ENCODE data around the gene UBE2D4.

UBE2D4 gene

GRCh38 chr7:43929529-43930457, 3.6 kb downstream of the UBE2D4 start:
- no peak overlapping the region for H3K9ac ChIP-seq (ENCODE audit: low read length)
- no peak overlapping the region for H3K14ac ChIP-seq (ENCODE audit: low read length)
- H3K79me1 ChIP-seq (ENCODE audit: low read length): peaks cover 2% of the 10 kb centered on the region
- H3K79me2 ChIP-seq (ENCODE audit: control insufficient read depth, insufficient read depth, low read length, poor library complexity): peaks cover 2% of the 10 kb centered on the region
- H2AFZ ChIP-seq (ENCODE audit: insufficient read depth, low read length, poor library complexity): no peak overlapping the region
- no peak overlapping the region for H4K8ac ChIP-seq (ENCODE audit: low read depth, low read length)
- no peak for DNase-seq
- H3K4ac ChIP-seq (ENCODE audit: low read depth, low read length): no peak overlapping the region
- H3K23ac ChIP-seq (ENCODE audit: low read length): no peak overlapping the region
- no peak overlapping the region for H2BK120ac ChIP-seq (ENCODE audit: insufficient read depth, low read length, poor library complexity)
- no peak overlapping the region for H2AK5ac ChIP-seq (ENCODE audit: low read length)
- no peak overlapping the region for H2BK12ac ChIP-seq (ENCODE audit: low read length)
- H3K4me2 ChIP-seq (ENCODE audit: low read length): no peak overlapping the region
- no peaks in the 10 kb centered on the region for H3K27me3 ChIP-seq (ENCODE audit: insufficient read depth, low read length)
- H3K27ac ChIP-seq (ENCODE audit: low read depth, low read length): no peak overlapping the region
- H3K9me3 ChIP-seq (ENCODE audit: insufficient read depth, low read depth, low read length): peaks cover 2% of the 10 kb centered on the region
- H4K12ac ChIP-seq (ENCODE audit: low read depth, low read length): no peak overlapping the region
- peaks cover 4% of the 10 kb centered on the region in 2 experiments for H3K4me1 ChIP-seq (ENCODE audit: control insufficient read depth in 1 of 2, insufficient read depth in 2 of 2, low read length in 2 of 2)
- H4K91ac ChIP-seq (ENCODE audit: low read depth, low read length): no peak overlapping the region
- H3K18ac ChIP-seq (ENCODE audit: low read length): no peak overlapping the region
- H3K36me3 ChIP-seq (ENCODE audit: control insufficient read depth in 1 of 2, insufficient read depth in 2 of 2, low read length in 2 of 2): no peaks in the 10 kb centered on the region
- no peak overlapping the region for H3K4me3 ChIP-seq (ENCODE audit: low read depth, low read length)
- no peak overlapping the region for H2BK5ac ChIP-seq (ENCODE audit: low read depth, low read length, poor library complexity)
- no CpG with 5 or more reads among the region's 5 CpGs for WGBS (ENCODE audit: extremely low coverage, insufficient coverage, insufficient read length)

- no peak overlapping the region for H4K91ac ChIP-seq (ENCODE audit: low read depth, low read length)
- no peak overlapping the region for H2BK120ac ChIP-seq (ENCODE audit: insufficient read depth, low read length, poor library complexity)
- H3K4me3 ChIP-seq (ENCODE audit: low read depth, low read length): no peak overlapping the region
- H2AK5ac ChIP-seq (ENCODE audit: low read length): no peak overlapping the region
- no peak overlapping the region for H3K27ac ChIP-seq (ENCODE audit: low read depth, low read length)
- no peak overlapping the region for H3K4me2 ChIP-seq (ENCODE audit: low read length)
- no peak overlapping the region for H3K4ac ChIP-seq (ENCODE audit: low read depth, low read length)
- peaks cover 2% of the 10 kb centered on the region for H3K9me3 ChIP-seq (ENCODE audit: insufficient read depth, low read depth, low read length)
- H3K79me1 ChIP-seq (ENCODE audit: low read length): no peaks in the 10 kb centered on the region
- H3K79me2 ChIP-seq (ENCODE audit: control insufficient read depth, insufficient read depth, low read length, poor library complexity): peaks cover 2% of the 10 kb centered on the region
- no peaks in the 10 kb centered on the region for H3K27me3 ChIP-seq (ENCODE audit: insufficient read depth, low read length)
- H3K36me3 ChIP-seq (ENCODE audit: control insufficient read depth in 1 of 2, insufficient read depth in 2 of 2, low read length in 2 of 2): no peaks in the 10 kb centered on the region
- no peak overlapping the region for H3K23ac ChIP-seq (ENCODE audit: low read length)
- H4K12ac ChIP-seq (ENCODE audit: low read depth, low read length): no peak overlapping the region
- no peak overlapping the region for H2BK5ac ChIP-seq (ENCODE audit: low read depth, low read length, poor library complexity)
- no peak for DNase-seq
- no peak overlapping the region for H3K14ac ChIP-seq (ENCODE audit: low read length)
- H2BK12ac ChIP-seq (ENCODE audit: low read length): no peak overlapping the region
- H3K9ac ChIP-seq (ENCODE audit: low read length): no peak overlapping the region
- H2AFZ ChIP-seq (ENCODE audit: insufficient read depth, low read length, poor library complexity): no peak overlapping the region
- no peaks in the 10 kb centered on the region for H3K4me1 ChIP-seq (ENCODE audit: control insufficient read depth in 1 of 2, insufficient read depth in 2 of 2, low read length in 2 of 2)
- H4K8ac ChIP-seq (ENCODE audit: low read depth, low read length): no peak overlapping the region
- no CpG with 5 or more reads among the region's 7 CpGs for WGBS (ENCODE audit: extremely low coverage, insufficient coverage, insufficient read length)
- no peak overlapping the region for H3K18ac ChIP-seq (ENCODE audit: low read length)
These were observed 5.1 kb downstream of the UBE2D4 start for GRCh38 chr7:43931346-43931745.

GRCh38 chr7:43933902-43934560, 7.8 kb downstream of the UBE2D4 start:
- Histone ChIP-seq H4K12ac (ENCODE audit: low read depth, low read length) (no peak overlapping the region), H3K79me1 (ENCODE audit: low read length) (no peaks in the 10 kb centered on the region), H3K4me1 (ENCODE audit: control insufficient read depth in 1 of 2, insufficient read depth in 2 of 2, low read length in 2 of 2) (no peaks in the 10 kb centered on the region), H3K23ac (ENCODE audit: low read length) (no peak overlapping the region), H3K27ac (ENCODE audit: low read depth, low read length) (no peak overlapping the region), H3K27me3 (ENCODE audit: insufficient read depth, low read length) (no peaks in the 10 kb centered on the region), H3K36me3 (ENCODE audit: control insufficient read depth in 1 of 2, insufficient read depth in 2 of 2, low read length in 2 of 2) (no peaks in the 10 kb centered on the region), H3K9me3 (ENCODE audit: insufficient read depth, low read depth, low read length) (peaks cover 2% of the 10 kb centered on the region), H3K4me2 (ENCODE audit: low read length) (no peak overlapping the region), H3K9ac (ENCODE audit: low read length) (no peak overlapping the region), H3K79me2 (ENCODE audit: control insufficient read depth, insufficient read depth, low read length, poor library complexity) (no peaks in the 10 kb centered on the region), H2AK5ac (ENCODE audit: low read length) (no peak overlapping the region), H3K18ac (ENCODE audit: low read length) (no peak overlapping the region), H2BK120ac (ENCODE audit: insufficient read depth, low read length, poor library complexity) (no peak overlapping the region), H3K4me3 (ENCODE audit: low read depth, low read length) (no peak overlapping the region), H3K4ac (ENCODE audit: low read depth, low read length) (no peak overlapping the region), H3K14ac (ENCODE audit: low read length) (no peak overlapping the region), H2BK12ac (ENCODE audit: low read length) (no peak overlapping the region), H2AFZ (ENCODE audit: insufficient read depth, low read length, poor library complexity) (no peak overlapping the region), H4K8ac (ENCODE audit: low read depth, low read length) (no peak overlapping the region), H4K91ac (ENCODE audit: low read depth, low read length) (no peak overlapping the region), H2BK5ac (ENCODE audit: low read depth, low read length, poor library complexity) (no peak overlapping the region)
- WGBS (ENCODE audit: extremely low coverage, insufficient coverage, insufficient read length): no CpG with 5 or more reads among the region's 3 CpGs
- DNase-seq: peak in 1 of 2 donors; percentile 46

- WGBS (ENCODE audit: extremely low coverage, insufficient coverage, insufficient read length): no CpG with 5 or more reads among the region's 3 CpGs
- no peaks in the 10 kb centered on the region for H3K27me3 ChIP-seq (ENCODE audit: insufficient read depth, low read length)
- no peak overlapping the region for H3K4ac ChIP-seq (ENCODE audit: low read depth, low read length)
- no peak overlapping the region for H4K91ac ChIP-seq (ENCODE audit: low read depth, low read length)
- no peaks in the 10 kb centered on the region for H3K4me1 ChIP-seq (ENCODE audit: control insufficient read depth in 1 of 2, insufficient read depth in 2 of 2, low read length in 2 of 2)
- no peak overlapping the region for H3K4me3 ChIP-seq (ENCODE audit: low read depth, low read length)
- no peak overlapping the region for H2BK120ac ChIP-seq (ENCODE audit: insufficient read depth, low read length, poor library complexity)
- H3K9me3 ChIP-seq (ENCODE audit: insufficient read depth, low read depth, low read length): peaks cover 2% of the 10 kb centered on the region
- H2AFZ ChIP-seq (ENCODE audit: insufficient read depth, low read length, poor library complexity): no peak overlapping the region
- no peaks in the 10 kb centered on the region for H3K79me1 ChIP-seq (ENCODE audit: low read length)
- H3K18ac ChIP-seq (ENCODE audit: low read length): no peak overlapping the region
- no peak overlapping the region for H4K12ac ChIP-seq (ENCODE audit: low read depth, low read length)
- H3K4me2 ChIP-seq (ENCODE audit: low read length): no peak overlapping the region
- no peak overlapping the region for H3K27ac ChIP-seq (ENCODE audit: low read depth, low read length)
- H3K36me3 ChIP-seq (ENCODE audit: control insufficient read depth in 1 of 2, insufficient read depth in 2 of 2, low read length in 2 of 2): no peaks in the 10 kb centered on the region
- H2AK5ac ChIP-seq (ENCODE audit: low read length): no peak overlapping the region
- no peaks in the 10 kb centered on the region for H3K79me2 ChIP-seq (ENCODE audit: control insufficient read depth, insufficient read depth, low read length, poor library complexity)
- DNase-seq: no peak
- no peak overlapping the region for H3K14ac ChIP-seq (ENCODE audit: low read length)
- no peak overlapping the region for H3K23ac ChIP-seq (ENCODE audit: low read length)
- H2BK5ac ChIP-seq (ENCODE audit: low read depth, low read length, poor library complexity): no peak overlapping the region
- H4K8ac ChIP-seq (ENCODE audit: low read depth, low read length): no peak overlapping the region
- no peak overlapping the region for H3K9ac ChIP-seq (ENCODE audit: low read length)
- no peak overlapping the region for H2BK12ac ChIP-seq (ENCODE audit: low read length)
These were observed 11.2 kb downstream of the UBE2D4 start for GRCh38 chr7:43937444-43937843.

All from trophoblast cell (in vitro differentiated cells and primary cell).